GM18498 (cell line): ENCODE data around the gene SRGAP2C.
A peak's percentile ranks its signal among the peaks of the same experiment; 100 is the strongest.
"Not testable (repeated sequence)": the region's sequence is repeated elsewhere in the genome, so short reads cannot be mapped to it uniquely, and the experiment has no call there.

ENCODE experiments used
- ATAC-seq: cut with Tn5 transposase; IDR thresholded peaks from one replicate; pipeline ENCODE4 v1.9.1; 2021; ENCODE audit warnings: mild to moderate bottlenecking, moderate library complexity; ENCODE audit not compliant: unreplicated experiment

SRGAP2C gene

DNA sequence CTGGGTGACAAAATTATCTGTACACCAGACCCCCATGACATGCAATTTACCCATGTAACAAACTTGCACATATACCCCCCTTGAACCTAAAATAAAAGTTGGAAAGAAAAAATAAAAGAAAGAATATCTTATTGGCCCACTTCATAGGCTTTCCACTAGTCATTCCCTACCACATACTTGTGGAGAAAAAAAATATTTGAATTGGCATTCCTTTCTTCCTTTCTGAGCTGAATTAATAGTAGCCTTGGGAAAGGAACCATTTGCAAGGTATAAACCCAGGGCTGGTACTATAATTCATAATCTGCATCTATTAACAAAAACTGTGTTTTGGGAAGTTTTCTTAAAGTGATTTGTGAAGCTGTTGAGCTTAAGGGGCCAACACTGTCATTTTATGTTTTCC is 140.0 kb downstream of the SRGAP2C start:
- not testable (repeated sequence) for ATAC-seq

DNA sequence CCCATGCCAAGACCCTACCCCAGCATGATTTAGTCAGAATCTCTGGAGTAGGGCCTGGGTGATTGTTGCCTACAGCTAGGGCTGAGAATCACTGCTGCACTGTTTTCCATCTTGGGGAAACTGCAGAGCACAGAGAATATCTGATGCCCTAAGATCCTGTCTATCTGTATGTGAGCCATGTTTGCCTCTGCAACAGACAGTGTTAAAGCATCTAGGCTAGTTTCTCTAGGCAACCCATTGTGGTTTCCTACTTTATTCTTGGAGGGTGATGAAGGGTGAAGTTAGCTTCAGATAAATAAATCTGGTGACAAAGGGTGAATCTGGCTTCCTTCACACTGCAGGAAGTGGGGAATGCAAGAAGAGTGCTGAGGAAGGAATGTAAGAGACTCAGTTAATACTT is 147.4 kb downstream of the SRGAP2C start:
- not testable (repeated sequence) for ATAC-seq

DNA sequence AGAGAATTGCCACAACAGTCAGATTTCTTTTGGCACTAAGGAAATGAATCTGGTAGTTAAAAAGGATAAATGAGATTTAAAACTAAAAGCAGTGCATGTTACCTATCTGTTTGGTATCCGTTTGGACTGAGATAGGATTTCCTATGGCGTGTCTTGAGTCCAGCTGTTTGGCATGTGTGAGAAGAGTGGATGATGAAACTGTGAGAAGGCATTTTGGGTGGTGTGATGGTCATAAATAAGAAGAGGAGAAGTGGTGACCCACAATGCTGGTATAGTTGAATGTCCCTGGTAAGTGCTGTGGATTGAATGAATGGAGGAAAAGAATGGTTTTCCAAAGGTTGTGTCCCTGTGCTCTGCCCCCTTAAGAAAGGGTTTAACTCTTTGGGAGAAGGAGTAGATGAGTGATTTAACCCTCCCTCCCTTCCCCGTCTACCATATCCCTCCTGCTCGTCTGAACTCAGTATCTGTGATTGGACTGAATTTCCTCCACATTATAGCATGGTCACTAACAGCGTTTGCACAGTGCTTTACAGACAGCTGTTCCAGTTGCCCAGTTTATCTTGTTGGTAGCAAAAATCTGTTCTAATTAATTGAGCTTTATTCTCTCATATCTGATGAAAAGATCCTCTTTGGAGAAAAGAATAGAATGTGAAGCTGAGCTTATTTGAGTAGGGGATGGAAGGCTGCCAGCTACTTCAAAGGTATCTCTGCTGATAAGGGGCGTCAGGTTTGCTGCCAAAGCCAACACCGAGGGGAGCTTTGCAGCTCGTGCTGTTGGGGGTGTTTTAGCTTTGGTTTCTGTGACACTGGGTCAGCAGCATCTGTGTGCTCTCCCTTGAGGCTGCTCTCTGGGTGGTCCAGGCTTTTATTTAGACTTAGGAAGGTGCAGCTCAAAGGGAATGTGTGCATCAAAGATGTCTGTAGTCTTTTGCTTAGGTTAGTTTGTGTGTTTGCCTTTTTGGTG is 148.1 kb downstream of the SRGAP2C start:
- ATAC-seq = not testable (repeated sequence)

GRCh38 chr1:121337958-121338357 is 153.2 kb downstream of the SRGAP2C start:
- peak; percentile 54 for ATAC-seq

DNA sequence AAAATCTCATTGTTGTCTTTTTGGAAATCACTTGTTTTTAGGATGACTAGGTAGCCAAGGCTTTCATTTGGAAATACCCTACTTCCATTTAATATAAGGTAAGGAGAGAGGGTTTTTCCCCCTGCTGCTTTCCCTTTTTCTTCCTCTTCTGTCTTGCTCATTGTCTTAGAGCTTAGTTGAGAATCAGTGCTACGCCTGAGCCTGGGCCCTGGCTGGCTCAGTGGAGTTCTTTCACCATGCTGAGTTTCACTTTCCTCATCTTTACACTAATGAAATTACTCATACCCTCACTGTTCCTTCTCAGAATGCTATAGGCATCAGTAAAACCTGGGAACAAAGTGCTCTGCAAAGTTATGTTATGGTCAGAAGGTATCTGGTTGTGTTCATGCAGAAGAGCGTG is 154.8 kb downstream of the SRGAP2C start:
- ATAC-seq = peak; percentile 83

GRCh38 chr1:121343311-121343906 is 158.6 kb downstream of the SRGAP2C start:
- ATAC-seq = not testable (repeated sequence)

DNA sequence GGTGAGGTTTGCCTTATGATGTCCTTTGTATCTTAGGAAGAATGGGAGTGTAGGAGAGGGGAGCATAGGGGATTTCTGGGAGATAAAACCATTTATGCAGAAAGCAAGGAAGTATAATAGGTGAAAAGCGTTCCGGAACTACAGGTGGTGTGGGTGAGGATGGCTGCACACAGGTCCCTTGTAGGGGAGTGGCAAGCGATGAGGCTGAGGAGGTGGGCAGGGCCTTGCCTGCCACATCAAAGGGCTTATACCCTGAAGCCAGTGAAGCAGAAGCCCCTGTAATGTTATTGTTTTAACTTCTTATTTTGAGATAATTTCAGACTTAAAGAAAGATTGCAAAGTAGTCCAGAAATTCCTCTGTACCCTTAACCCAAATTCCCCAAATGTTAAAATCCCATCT is 159.6 kb downstream of the SRGAP2C start:
- ATAC-seq = not testable (repeated sequence)

- not testable (repeated sequence) for ATAC-seq
These were observed 161.9 kb downstream of the SRGAP2C start for GRCh38 chr1:121346654-121347053.

DNA sequence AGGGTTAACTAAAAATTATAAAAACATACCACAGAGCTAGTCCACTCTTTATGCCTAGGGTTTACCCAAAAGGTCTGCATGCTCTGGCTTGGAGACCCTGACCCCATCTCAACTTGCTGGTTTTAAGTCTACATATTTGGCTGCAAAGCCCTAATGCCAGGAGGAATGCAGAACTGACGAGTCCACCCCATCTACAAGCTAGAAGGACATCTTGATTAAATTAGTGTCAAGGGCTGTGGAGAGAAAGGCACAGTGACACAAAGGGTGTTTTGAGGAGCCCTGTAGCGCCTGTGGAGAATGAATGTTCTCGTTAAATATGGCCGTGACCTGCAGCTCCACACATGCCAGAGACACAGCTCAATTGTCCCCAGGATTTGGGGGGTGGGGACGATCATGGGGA is 162.7 kb downstream of the SRGAP2C start:
- not testable (repeated sequence) for ATAC-seq

DNA sequence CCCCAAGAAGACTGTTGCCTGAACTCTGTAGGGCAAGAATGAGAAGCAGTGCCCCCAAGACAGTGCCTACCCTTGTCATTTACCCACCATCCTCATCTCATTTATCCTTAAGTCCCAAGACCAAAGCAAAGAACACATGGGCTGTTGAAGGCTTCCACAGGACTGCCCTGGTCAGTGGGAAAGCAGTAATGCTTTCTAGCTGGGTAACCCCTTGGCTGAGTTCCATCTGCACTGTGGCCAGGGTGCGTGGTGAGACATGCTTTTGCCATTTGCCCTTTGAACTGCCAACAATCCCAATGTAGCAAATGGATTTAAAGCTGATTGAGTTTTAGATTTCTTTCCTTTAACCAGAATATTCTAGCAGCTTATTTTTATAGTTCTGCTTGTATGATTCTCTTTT is 163.3 kb downstream of the SRGAP2C start:
- not testable (repeated sequence) for ATAC-seq

- not testable (repeated sequence) for ATAC-seq
These were observed 164.7 kb downstream of the SRGAP2C start for GRCh38 chr1:121349332-121349967.

DNA sequence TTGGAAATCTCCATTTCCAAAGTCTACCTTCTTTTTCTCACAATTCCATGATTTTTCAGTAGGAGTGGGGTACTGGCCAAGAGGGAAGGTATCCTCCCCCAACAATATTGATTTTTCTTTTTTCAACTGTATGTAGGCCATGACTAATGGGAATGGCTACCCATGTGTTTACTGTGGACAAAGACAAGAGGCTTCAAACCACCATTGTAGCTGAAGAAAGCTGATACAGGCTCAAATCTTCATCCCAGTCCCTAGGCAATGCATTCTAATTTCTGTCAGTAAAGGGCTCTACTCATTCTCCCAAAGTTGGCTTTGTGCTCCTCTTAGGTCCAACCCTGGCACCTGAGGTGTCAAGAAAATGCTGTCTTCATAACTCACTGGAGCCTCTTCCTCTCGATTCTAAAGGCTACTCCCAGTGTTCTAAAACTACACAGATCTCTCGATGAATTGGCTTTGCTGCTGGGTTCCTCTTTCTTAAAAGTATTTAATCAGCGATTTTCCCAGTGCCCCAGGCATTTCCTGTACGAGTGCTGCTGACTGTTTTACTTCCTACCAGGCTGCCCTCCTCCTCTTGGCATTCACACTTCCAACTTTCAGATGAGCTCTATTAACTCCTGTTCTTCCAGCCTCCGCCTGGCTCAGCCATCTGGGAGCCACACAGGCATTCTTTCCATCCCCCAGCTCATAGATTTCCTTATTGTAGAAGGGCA is 171.1 kb downstream of the SRGAP2C start:
- ATAC-seq = not testable (repeated sequence)

DNA sequence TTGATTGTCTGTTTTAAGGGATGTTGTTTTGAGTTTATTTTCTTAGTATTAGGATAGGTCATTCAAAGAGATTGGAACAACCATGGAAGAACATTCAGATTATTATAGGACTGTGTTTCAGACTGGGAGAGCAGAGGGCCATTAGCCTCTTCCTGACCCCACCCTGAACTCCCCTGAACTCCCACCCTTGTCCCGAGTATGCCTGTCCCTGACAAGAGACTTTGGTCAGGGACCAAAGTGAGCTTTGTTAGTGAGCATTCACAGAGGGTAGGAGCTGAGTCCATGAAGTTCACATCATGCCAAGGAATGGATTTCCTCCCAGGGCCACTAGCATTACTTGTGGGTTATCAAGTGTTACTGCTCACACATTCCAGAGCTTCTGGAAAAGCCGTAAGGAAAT is 172.0 kb downstream of the SRGAP2C start:
- ATAC-seq = not testable (repeated sequence)

DNA sequence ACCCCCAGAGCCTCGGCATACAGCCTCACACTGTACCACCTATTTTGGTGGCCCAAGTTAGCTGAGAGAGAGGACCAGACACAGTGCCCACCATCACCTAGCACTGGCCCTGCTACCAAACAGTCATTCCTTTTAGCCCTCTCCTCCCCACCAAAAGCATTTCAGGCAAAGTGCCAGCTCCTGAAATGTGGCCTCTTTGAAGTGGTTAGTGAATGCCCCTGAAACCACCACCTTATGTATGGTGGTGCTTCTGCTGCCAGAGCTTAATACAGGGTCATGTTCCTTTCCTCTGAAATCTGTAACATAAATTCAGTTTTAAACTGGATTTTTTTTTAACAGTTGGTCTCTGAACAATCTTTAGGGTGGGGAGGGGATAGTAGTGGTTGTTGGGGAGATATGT is 175.8 kb downstream of the SRGAP2C start:
- ATAC-seq = not testable (repeated sequence)

DNA sequence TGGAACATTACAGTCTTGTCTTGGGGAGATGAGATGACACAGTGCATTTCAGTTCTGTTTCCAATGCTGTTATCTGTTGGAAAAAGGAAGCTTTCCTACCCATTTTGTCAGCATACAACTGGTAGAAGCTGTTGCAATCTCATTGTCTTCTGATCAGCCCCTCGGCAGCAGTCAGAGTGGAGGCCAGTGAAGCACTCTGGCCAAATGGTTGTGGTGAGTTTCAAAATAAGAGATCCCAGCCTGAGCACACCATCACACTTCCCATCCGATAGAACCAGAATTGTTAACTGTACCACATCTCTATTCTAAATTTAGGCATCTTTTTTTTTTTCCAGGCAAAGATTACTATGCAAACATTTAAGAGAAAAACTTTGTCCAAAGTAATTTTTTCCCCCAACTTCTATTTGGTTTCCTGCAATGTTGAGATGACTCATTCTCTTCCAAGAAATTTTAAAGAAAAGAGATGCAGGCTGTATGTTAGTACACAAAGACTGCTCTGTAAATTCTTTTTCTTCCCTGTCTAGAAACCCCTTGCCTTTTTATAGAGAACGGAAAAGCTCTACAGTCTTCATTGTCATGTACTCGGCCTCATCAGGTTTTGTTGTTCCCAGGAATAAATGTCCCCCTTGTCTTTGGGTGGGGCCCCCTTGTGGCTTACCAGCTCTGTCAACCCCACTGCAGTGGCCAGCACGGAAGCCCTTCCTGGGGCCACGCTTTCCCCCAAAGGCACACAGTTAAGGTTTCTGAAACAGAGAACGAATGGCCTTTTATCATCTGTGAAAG is 176.9 kb downstream of the SRGAP2C start:
- not testable (repeated sequence) for ATAC-seq

DNA sequence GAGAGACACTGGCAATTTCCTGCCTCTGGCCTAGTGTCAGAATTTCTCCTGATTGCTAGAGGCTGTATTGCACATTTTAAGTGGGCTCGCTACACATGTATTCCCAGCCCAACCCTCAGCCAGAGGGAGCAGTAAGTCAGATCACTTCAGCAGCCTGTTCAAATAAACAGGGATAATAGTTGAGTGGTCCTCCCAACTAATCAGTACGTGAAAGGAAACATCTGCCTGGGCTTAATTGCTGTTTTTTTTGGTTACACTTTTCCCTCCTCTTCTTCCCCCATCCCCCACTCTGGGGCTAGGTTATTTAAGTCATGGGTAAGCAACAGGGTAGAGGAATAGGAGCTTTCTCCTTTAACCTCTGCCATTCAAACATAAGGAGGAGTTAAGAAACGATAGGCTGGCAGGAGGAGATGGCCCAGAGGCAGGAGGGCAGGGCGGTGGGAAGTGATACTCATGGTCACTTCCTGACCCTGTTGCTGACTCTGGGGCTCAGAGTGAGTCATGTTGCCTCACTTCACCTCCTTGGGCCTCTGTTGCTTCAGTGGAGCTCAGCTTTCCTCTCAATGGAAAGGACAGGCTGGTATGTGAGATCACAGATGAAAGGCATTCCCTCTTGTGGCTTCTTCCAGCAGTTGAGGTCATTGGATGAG is 177.6 kb downstream of the SRGAP2C start:
- not testable (repeated sequence) for ATAC-seq

- not testable (repeated sequence) for ATAC-seq
These were observed 180.5 kb downstream of the SRGAP2C start for GRCh38 chr1:121365316-121365715.

DNA sequence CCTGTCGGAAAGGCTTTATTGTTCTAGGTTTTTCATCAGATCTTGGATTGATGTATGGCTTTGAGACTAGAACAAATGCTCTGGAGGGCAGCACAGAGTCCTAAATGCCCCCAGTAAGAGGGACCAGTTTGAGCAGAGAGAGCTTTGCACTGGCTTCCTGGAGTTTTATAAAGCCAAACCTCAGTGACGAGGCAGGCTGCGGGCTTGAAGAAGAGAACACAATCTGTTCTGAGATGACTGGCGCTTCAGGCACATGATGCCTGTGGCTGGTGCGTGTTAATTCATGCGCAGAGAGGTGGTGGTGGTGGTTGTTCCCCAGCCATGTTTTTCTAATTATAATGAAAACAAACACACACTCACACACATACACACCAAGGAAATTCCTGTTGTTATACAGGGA is 180.9 kb downstream of the SRGAP2C start:
- not testable (repeated sequence) for ATAC-seq

- ATAC-seq = not testable (repeated sequence)
These were observed 181.4 kb downstream of the SRGAP2C start for GRCh38 chr1:121366171-121366570.
